ENCODE measurements around the gene WDR93.

- no peak for TF ChIP-seq ZNF274 (IDR thresholded peaks at IDR 0.05; ENCODE audit: low read depth, low read length)
- no peak for TF ChIP-seq YY1 (IDR thresholded peaks at IDR 0.05; ENCODE audit: insufficient read depth, insufficient read length)
Observed at GRCh38 chr15:89760303-89761008, 69.8 kb downstream of the WDR93 start.

Data from NT2/D1 (cell line).